Measurements from ENCODE around the gene PLXNA2.

The PLXNA2 gene

GRCh38 chr1:208111646-208112190 is 132.5 kb downstream of the PLXNA2 start:
- Mint-ChIP-seq H3K27me3 (peaks cover 7 to 28% of the 10 kb centered on the region in 2 donors), H3K4me1 (ENCODE audit: low read depth in 2 of 2) (no peaks in the 10 kb centered on the region), H3K36me3 (ENCODE audit: insufficient read depth) (no peaks in the 10 kb centered on the region), H3K4me3 (no peak overlapping the region), H3K27ac (no peak overlapping the region), H3K9me3 (no peaks in the 10 kb centered on the region)
- DNase-seq (no peak), ATAC-seq (replicated peaks) (no peak)

GRCh38 chr1:208110296-208110695 is 133.9 kb downstream of the PLXNA2 start:
- Mint-ChIP-seq H3K27me3 (peaks cover 7 to 43% of the 10 kb centered on the region in 2 donors), H3K4me3 (no peak overlapping the region), H3K36me3 (ENCODE audit: insufficient read depth) (no peaks in the 10 kb centered on the region), H3K9me3 (no peaks in the 10 kb centered on the region), H3K4me1 (ENCODE audit: low read depth in 2 of 2) (no peaks in the 10 kb centered on the region), H3K27ac (no peak overlapping the region)
- DNase-seq (no peak), ATAC-seq (replicated peaks) (no peak)

GRCh38 chr1:208108646-208109330 is 135.4 kb downstream of the PLXNA2 start:
- Mint-ChIP-seq H3K9me3 (no peaks in the 10 kb centered on the region), H3K36me3 (ENCODE audit: insufficient read depth) (no peaks in the 10 kb centered on the region), H3K27me3 (peaks cover 7 to 58% of the 10 kb centered on the region in 2 donors), H3K27ac (no peak overlapping the region), H3K4me3 (no peak overlapping the region), H3K4me1 (ENCODE audit: low read depth in 2 of 2) (no peaks in the 10 kb centered on the region)
- no peak for DNase-seq
- ATAC-seq (replicated peaks), result no peak

GRCh38 chr1:208108213-208108608 is 136.0 kb downstream of the PLXNA2 start:
- DNase-seq (no peak), ATAC-seq (replicated peaks) (no peak)
- no peaks in the 10 kb centered on the region for H3K4me1 Mint-ChIP-seq (ENCODE audit: low read depth in 2 of 2)
- H3K27me3 Mint-ChIP-seq, result peaks cover 9 to 61% of the 10 kb centered on the region in 2 donors
- no peaks in the 10 kb centered on the region for H3K9me3 Mint-ChIP-seq
- no peaks in the 10 kb centered on the region for H3K36me3 Mint-ChIP-seq (ENCODE audit: insufficient read depth)
- H3K4me3 Mint-ChIP-seq, result no peak overlapping the region
- H3K27ac Mint-ChIP-seq, result no peak overlapping the region

- no peaks in the 10 kb centered on the region for H3K36me3 Mint-ChIP-seq (ENCODE audit: insufficient read depth)
- peaks cover 15 to 67% of the 10 kb centered on the region in 2 donors for H3K27me3 Mint-ChIP-seq
- H3K4me3 Mint-ChIP-seq, result no peak overlapping the region
- H3K27ac Mint-ChIP-seq, result no peak overlapping the region
- H3K4me1 Mint-ChIP-seq (ENCODE audit: low read depth in 2 of 2), result no peaks in the 10 kb centered on the region
- no peaks in the 10 kb centered on the region for H3K9me3 Mint-ChIP-seq
- DNase-seq (no peak), ATAC-seq (replicated peaks) (no peak)
These were observed 136.6 kb downstream of the PLXNA2 start for GRCh38 chr1:208107425-208108212.

- Mint-ChIP-seq H3K27me3 (peaks cover 8 to 73% of the 10 kb centered on the region in 2 donors), H3K36me3 (ENCODE audit: insufficient read depth) (no peaks in the 10 kb centered on the region)
These were observed 138.0 kb downstream of the PLXNA2 start for GRCh38 chr1:208106218-208106617.

GRCh38 chr1:208105756-208106155 is 138.4 kb downstream of the PLXNA2 start:
- no peaks in the 10 kb centered on the region for H3K4me1 Mint-ChIP-seq (ENCODE audit: low read depth in 2 of 2)
- no peaks in the 10 kb centered on the region for H3K9me3 Mint-ChIP-seq
- H3K4me3 Mint-ChIP-seq, result no peak overlapping the region
- no peaks in the 10 kb centered on the region for H3K36me3 Mint-ChIP-seq (ENCODE audit: insufficient read depth)
- DNase-seq (no peak), ATAC-seq (replicated peaks) (no peak)
- no peak overlapping the region for H3K27ac Mint-ChIP-seq
- peaks cover 12 to 77% of the 10 kb centered on the region in 2 donors for H3K27me3 Mint-ChIP-seq

More at GRCh38 chr1:208106218-208106617, 138.0 kb downstream of the PLXNA2 start:
- H3K27ac Mint-ChIP-seq, result no peak overlapping the region
- H3K4me1 Mint-ChIP-seq (ENCODE audit: low read depth in 2 of 2), result no peaks in the 10 kb centered on the region
- H3K4me3 Mint-ChIP-seq, result no peak overlapping the region
- ATAC-seq (replicated peaks), result no peak
- DNase-seq, result no peak
- H3K9me3 Mint-ChIP-seq, result no peaks in the 10 kb centered on the region

- no peaks in the 10 kb centered on the region for H3K4me1 Mint-ChIP-seq (ENCODE audit: low read depth in 2 of 2)
- no peaks in the 10 kb centered on the region for H3K36me3 Mint-ChIP-seq (ENCODE audit: insufficient read depth)
- no peak overlapping the region for H3K4me3 Mint-ChIP-seq
- ATAC-seq (replicated peaks), result no peak
- DNase-seq, result no peak
- no peaks in the 10 kb centered on the region for H3K9me3 Mint-ChIP-seq
- H3K27ac Mint-ChIP-seq, result no peak overlapping the region
- H3K27me3 Mint-ChIP-seq, result peaks cover 13 to 68% of the 10 kb centered on the region in 2 donors
These were observed 140.3 kb downstream of the PLXNA2 start for GRCh38 chr1:208103597-208104513.

- H3K27me3 Mint-ChIP-seq, result peaks cover 13 to 53% of the 10 kb centered on the region in 2 donors
- H3K27ac Mint-ChIP-seq, result no peak overlapping the region
- DNase-seq, result no peak
- ATAC-seq (replicated peaks), result no peak
- H3K4me3 Mint-ChIP-seq, result no peak overlapping the region
- no peaks in the 10 kb centered on the region for H3K36me3 Mint-ChIP-seq (ENCODE audit: insufficient read depth)
- H3K9me3 Mint-ChIP-seq, result no peaks in the 10 kb centered on the region
- no peaks in the 10 kb centered on the region for H3K4me1 Mint-ChIP-seq (ENCODE audit: low read depth in 2 of 2)
These were observed 142.3 kb downstream of the PLXNA2 start for GRCh38 chr1:208101661-208102431.

GRCh38 chr1:208100906-208101305 is 143.3 kb downstream of the PLXNA2 start:
- Mint-ChIP-seq H3K4me1 (ENCODE audit: low read depth in 2 of 2) (no peaks in the 10 kb centered on the region), H3K27ac (no peak overlapping the region), H3K36me3 (ENCODE audit: insufficient read depth) (no peaks in the 10 kb centered on the region), H3K4me3 (no peak overlapping the region), H3K9me3 (no peaks in the 10 kb centered on the region), H3K27me3 (peaks cover 13 to 43% of the 10 kb centered on the region in 2 donors)
- DNase-seq (no peak), ATAC-seq (replicated peaks) (no peak)

- no peak for ATAC-seq (replicated peaks)
- no peak overlapping the region for H3K27ac Mint-ChIP-seq
- H3K36me3 Mint-ChIP-seq (ENCODE audit: insufficient read depth), result no peaks in the 10 kb centered on the region
These were observed 144.1 kb downstream of the PLXNA2 start for GRCh38 chr1:208100106-208100505.

GRCh38 chr1:208098773-208099172 is 145.4 kb downstream of the PLXNA2 start:
- Mint-ChIP-seq H3K27me3 (peaks cover 13 to 22% of the 10 kb centered on the region in 2 donors), H3K4me3 (no peak overlapping the region), H3K4me1 (ENCODE audit: low read depth in 2 of 2) (no peaks in the 10 kb centered on the region), H3K9me3 (no peaks in the 10 kb centered on the region), H3K27ac (no peak overlapping the region), H3K36me3 (ENCODE audit: insufficient read depth) (no peaks in the 10 kb centered on the region)
- ATAC-seq (replicated peaks) (no peak), DNase-seq (no peak)

More at GRCh38 chr1:208100106-208100505, 144.1 kb downstream of the PLXNA2 start:
- Mint-ChIP-seq H3K9me3 (no peaks in the 10 kb centered on the region), H3K4me3 (no peak overlapping the region), H3K4me1 (ENCODE audit: low read depth in 2 of 2) (no peaks in the 10 kb centered on the region), H3K27me3 (peaks cover 13 to 35% of the 10 kb centered on the region in 2 donors)
- DNase-seq, result no peak
